RWPE1 (cell line): Measurements from ENCODE around the gene OXSR1.
A peak's percentile ranks its signal among the peaks of the same experiment; 100 is the strongest.
"Not testable (repeated sequence)": the region's sequence is repeated elsewhere in the genome, so short reads cannot be mapped to it uniquely, and the experiment has no call there.

ENCODE experiments used
- CTCF ChIA-PET: fragments of 350-600 bp; sonication (Branson Sonifier 250); formaldehyde crosslinking; extraction: SDS; loops from one replicate; lab custom pipeline; 2021; lab: Yijun Ruan, JAX
- POLR2A ChIA-PET: fragments of 400-600 bp; formaldehyde crosslinking; extraction: SDS; loops from one replicate; lab custom pipeline; 2020; ENCODE audit warnings: antibody characterized with exemption; ENCODE audit not compliant: low non-redundant PET; lab: Yijun Ruan, JAX
- DNase-seq: peaks from one replicate; pipeline ENCODE4 v3.0.0; 2012; ENCODE audit warnings: low spot score
- H3K27ac ChIP-seq: fragments of 450-650 bp; 2 replicates; pipeline ENCODE4 v1.5.1; 2017
- TF ChIP-seq, protein P1 (sequence below): fragments of 450-650 bp; conservative IDR thresholded peaks from 2 replicates; pipeline ENCODE4 v1.5.1; 2017; ENCODE audit warnings: low read depth, mild to moderate bottlenecking

OXSR1 gene

DNA sequence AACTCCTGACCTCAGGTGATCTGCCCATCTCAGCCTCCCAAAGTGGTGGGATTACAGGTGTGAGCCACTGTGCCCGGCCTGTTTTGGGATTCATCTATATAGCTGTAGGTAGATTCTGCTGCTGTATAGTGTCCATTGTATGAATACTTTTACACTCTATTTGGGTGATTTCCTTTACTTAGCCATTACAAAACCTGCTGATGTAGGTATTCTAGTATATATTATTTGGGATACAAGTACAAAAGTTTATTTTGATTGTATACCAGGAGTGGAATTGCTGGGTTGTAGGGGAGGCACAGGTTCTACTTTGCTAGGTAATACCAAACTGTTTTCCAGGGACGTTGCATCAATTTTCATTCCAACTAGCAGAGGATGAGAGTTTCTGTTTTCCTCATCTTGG lies 9.5 kb upstream of the OXSR1 start:
- TF ChIP-seq, protein P1, sequence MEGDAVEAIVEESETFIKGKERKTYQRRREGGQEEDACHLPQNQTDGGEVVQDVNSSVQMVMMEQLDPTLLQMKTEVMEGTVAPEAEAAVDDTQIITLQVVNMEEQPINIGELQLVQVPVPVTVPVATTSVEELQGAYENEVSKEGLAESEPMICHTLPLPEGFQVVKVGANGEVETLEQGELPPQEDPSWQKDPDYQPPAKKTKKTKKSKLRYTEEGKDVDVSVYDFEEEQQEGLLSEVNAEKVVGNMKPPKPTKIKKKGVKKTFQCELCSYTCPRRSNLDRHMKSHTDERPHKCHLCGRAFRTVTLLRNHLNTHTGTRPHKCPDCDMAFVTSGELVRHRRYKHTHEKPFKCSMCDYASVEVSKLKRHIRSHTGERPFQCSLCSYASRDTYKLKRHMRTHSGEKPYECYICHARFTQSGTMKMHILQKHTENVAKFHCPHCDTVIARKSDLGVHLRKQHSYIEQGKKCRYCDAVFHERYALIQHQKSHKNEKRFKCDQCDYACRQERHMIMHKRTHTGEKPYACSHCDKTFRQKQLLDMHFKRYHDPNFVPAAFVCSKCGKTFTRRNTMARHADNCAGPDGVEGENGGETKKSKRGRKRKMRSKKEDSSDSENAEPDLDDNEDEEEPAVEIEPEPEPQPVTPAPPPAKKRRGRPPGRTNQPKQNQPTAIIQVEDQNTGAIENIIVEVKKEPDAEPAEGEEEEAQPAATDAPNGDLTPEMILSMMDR, result no peak
- no peak overlapping the region for H3K27ac ChIP-seq
- CTCF ChIA-PET, result no interaction called here
- POLR2A ChIA-PET, result interaction anchor here (0.9 kb wide), 1 partner anchor 9 kb away, joined by 3 read pairs; the partner anchor contains the start of gene OXSR1
- no peak for DNase-seq

DNA sequence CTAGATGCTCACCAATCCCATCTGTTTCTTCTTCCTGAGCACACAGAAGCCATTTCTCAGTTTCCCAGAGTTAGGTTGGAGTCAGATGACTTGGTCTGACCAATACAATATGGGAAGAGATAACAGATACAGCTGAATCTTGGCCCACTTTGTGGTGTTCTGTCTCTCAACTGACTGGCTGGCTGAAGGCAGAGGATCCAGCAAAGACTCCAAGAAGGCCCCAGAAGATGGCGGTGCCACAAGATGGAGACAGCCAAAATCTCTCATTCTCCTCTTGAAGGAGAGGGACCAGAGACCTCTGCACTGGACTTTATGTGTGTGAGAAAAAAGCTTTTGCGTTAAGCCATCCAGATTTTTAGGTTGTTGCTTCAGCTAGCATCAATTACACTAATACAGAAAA lies 8.2 kb upstream of the OXSR1 start:
- no peak for DNase-seq
- ChIA-PET CTCF (no interaction called here), POLR2A (no interaction called here)
- TF ChIP-seq, protein P1, result no peak
- peak overlapping the region; percentile 40; the same call in 1 of the 2 replicates for H3K27ac ChIP-seq

DNA sequence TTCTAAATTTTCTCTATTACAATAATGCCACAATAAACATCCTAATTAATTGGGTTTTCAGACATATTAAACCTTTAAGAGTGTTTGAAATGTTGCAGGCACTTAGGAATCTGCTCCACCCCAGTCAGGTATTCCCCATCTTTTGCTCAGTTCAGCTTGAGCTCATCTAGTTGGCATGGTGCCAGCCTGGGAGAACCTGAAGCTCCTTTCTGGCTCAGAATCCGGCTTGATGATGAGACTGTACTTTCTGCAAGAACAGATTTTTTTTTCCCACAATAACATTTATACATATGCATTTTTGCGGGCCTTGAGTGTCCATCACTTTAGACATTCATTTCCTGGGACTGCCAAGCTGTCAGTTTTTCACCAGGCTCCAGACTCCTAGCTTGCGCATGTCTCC lies 7.7 kb upstream of the OXSR1 start:
- peak; percentile 59 for DNase-seq
- CTCF ChIA-PET, result no interaction called here
- POLR2A ChIA-PET, result no interaction called here
- TF ChIP-seq, protein P1, result no peak
- H3K27ac ChIP-seq, result no peak overlapping the region; the same call in 1 of the 2 replicates

DNA sequence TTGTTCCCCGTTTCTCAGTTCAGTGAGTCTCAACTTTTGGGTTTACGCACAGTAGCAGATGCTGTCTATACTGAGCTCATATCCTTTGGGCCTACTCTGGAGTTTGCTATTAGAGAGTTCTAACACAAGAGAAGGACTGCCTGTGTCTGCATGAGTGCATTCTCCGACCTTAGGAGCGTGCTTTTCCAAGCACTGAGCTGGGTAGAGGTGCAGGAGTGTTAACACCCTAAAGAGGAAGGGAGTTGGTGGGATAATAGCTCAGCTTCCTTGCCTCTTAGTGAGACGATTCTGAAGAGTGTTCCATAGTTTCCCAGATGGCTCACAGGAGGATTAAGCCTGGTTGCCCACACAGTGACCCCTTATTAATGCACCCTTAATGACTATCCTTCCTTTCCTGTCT lies 6.9 kb upstream of the OXSR1 start:
- TF ChIP-seq, protein P1, result no peak
- ChIA-PET CTCF (no interaction called here), POLR2A (interaction anchor here (0.5 kb wide), 1 partner anchor 22 kb away, joined by 3 read pairs; no protein-coding TSS in a partner anchor)
- DNase-seq, result no peak
- H3K27ac ChIP-seq, result no peak overlapping the region

DNA sequence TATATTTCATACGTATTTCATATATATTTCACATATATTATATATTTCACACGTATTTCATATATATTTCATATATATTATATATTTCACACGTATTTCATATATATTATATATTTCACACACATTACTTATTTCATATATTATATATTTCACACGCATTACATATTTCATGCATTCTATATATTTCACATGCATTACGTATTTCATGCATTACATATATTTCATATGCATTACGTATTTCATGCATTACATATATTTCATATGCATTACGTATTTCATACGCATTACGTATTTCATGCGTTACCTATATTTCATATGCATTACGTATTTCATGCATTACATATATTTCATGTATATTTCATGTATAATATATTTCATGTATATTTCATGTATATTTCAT lies 4.6 kb upstream of the OXSR1 start:
- DNase-seq, CTCF ChIA-PET, H3K27ac ChIP-seq, POLR2A ChIA-PET: not testable (repeated sequence)

DNA sequence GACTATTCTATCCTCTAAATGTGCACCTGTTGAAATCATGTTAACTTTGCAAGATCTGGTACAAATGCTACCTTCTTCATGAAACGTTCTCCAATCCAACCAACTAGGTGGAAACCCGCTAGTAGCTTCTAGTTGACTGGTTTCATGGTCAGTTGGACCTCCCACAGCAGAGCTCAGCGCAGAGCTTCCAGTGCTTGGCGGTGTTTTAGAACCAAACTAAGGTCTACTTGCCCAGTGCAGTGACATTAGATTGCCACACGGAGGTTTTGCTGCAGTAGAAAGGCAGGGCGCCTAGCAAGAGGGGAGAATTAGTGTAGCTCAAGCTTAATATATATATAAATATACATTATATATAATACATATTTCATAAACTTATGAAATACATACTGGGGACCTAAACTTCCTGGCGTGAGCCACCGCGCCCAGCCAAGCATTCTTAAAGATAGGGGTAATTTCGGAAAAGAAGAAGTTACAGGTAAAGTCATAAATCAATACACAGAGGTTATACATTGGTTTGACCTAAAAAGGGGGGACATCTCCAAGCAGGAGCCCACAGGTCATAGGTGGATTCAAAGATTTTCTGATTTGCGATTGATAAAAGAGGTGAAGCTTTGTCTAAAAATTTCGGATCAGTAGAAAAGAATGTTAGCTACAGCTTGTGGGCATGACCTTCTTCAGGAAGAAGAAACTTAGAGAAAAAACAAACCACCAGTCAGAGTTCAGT lies 2.1 kb upstream of the OXSR1 start:
- DNase-seq, result no peak
- CTCF ChIA-PET, result interaction anchor here (0.7 kb wide), 1 partner anchor 9 kb away, joined by 4 read pairs; no protein-coding TSS in a partner anchor

More for the DNA sequence above, 2.1 kb upstream of the OXSR1 start:
- H3K27ac ChIP-seq, result no peak overlapping the region
- POLR2A ChIA-PET, result no interaction called here
- TF ChIP-seq, protein P1, result no peak
